ENCODE data around the gene INTS11.

Gene INTS11

GRCh38 chr1:1312450-1313314 is 11.8 kb downstream of the INTS11 start:
- no peak for FAIRE-seq

- no peak for FAIRE-seq
These were observed 13.1 kb downstream of the INTS11 start for GRCh38 chr1:1311107-1312104.

DNA sequence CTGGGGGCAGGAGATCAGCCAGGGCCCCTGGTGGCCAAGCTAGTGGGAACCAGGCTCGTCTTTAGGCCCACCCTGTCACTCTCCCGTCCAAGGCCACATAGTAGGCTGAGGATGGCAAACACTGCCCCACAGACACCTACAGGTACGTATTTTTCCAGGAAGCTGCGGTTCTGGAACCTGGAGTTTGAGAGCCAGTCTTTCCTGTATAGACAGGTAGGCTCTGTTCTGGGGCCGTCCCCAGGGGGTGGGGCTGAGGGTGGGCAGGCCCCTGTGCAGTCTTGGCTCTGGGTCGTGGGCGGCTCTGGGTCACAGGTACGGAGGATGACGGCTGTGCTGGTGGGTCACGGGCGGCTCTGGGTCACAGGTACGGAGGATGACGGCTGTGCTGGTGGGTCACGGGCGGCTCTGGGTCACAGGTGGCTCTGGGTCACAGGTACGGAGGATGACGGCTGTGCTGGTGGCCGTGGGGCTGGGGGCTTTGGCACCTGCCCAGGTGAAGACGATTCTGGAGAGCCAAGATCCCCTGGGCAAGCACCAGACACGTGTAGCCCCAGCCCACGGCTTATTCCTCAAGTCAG is 13.9 kb downstream of the INTS11 start:
- no peak for FAIRE-seq

- no peak for FAIRE-seq
These were observed 14.4 kb downstream of the INTS11 start for GRCh38 chr1:1310109-1310385.

DNA sequence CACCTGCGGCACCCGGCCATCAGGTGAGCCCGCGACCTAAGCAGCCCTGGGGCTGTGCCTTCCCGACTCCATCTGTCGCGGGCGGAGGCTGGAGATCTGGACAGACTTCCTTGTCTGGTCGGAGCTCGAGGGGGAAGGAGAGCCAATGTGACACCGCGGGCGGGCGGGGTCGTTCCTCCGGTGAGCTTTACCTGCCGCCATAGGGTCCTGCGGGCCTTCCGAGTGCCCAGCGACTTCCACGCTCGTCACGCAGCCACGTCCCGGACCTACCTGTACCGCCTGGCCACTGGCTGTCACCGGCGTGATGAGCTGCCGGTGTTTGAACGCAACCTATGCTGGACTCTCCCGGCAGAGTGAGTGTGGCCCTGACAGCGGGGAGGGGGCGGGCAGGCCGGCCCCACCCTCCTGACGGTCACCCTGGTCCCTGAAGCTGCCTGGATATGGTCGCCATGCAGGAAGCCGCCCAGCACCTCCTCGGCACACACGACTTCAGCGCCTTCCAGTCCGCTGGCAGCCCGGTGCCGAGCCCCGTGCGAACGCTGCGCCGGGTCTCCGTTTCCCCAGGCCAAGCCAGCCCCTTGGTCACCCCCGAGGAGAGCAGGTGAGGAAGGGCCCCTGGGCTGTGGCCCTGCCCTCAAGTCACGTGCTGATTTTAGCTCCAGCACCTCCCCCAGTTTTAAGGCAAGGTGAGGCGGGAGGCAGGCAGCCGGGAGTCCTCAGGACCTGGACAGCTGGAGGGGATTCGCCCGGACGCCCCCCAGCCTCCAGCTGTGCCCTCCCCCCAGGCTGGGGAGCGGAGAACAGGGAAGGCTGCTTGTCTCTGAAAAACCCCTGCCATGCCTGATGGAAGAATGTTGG is 15.0 kb downstream of the INTS11 start:
- no peak for FAIRE-seq

DNA sequence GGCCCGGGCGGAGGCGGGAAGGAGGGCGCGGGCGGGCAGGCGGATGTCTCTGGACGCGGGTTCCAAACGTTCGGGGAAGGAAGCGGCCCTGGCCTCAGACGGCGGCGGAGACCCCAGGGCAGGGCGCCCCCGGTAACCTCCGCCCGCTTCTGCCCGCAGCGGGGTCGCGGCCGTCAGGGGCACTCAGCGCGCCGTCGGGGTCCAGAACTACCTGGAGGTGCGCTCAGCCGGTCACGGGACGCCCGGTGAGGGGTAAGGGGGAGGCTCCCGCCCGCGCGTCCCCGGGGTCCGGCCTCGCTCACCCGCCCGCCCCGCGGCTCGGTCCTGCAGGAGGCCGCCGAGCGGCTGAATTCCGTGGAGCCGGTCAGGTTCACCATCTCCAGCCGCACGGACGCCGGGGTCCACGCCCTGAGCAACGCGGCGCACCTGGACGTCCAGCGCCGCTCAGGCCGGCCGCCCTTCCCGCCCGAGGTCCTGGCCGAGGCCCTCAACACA is 15.7 kb downstream of the INTS11 start:
- FAIRE-seq = no peak

DNA sequence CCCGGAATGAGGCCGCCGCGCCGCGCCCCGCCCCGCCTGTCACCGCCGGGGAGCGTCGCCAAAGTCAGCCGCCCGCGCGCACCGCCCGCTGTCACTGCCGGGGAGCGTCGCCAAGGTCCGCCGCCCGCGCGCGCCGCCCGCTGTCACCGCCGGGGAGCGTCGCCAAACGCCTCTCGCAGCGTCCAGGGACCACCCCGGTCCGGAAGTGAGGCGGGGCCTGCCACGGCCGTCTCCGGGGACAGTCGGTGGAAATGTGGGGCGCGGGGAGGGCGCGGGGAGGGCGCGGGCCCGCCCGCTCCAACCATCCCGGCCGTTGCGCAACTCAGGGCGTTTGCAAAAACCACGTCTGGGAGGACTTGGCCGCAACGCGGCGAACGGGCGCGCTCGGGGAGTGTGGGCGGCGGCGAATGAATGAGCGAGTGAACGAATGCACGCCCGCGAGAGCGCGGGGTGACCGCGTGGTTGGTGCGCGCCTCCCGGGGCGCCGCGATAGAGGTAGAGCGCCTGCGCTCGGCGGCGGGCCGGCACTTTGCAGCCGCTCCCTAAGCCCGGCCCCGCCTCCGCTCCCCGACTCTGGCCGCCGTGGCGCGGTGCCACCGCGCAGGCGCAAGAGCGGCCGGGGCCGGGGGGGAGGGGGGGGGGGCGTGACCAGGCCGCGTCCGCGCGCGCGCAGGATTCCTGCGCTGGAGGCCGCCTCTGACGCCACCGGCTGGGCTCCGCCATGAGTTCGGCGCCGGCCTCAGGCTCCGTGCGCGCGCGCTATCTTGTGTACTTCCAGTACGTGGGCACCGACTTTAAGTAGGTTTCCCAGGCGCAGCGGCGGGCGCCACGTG is 16.3 kb downstream of the INTS11 start, which contains the start of the genes ACAP3 and PUSL1:
ACAP3 (minus strand) TSS at position 8 of the 833 bp plus-strand sequence. CDS start 115 bp downstream, outside the sequence.
PUSL1 (plus strand) TSS at position 675 of the 833 bp plus-strand sequence; CDS start at position 722, 47 bp downstream.
- no peak for FAIRE-seq

DNA sequence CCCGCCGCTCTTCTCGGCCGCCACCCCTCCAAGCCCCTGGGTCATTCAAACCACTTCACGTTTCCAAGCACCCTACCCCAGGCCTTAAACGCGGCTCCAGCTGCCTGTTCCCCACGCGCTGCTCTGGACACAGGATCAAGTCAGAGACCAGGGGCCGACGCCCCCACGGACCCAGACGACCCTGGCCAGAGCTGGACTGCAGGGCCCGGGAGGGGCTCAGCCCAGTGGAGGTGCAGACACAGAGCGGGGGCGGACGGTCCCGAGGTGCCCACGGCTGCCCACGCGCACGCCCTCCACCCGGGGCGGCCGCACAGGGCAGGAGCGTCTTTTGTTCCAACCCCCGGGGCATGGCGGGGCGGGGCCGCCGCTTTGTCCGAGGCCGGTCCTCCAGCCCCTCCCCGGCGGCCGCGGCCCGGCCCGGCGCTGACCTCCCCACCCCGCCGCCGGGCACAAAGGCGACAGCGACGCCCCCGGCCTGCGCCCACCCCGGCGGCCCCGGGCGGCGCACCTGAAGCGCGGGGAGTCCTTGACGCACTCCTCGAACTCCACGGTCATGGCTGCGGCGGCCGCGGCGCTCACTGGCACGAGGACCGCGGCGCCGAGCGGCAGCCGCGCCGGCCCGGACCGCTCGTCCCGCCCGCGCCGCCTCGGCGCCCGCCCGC is 17.1 kb downstream of the INTS11 start:
- FAIRE-seq = no peak

GRCh38 chr1:1306661-1307260 is 17.7 kb downstream of the INTS11 start:
- FAIRE-seq = no peak

- no peak for FAIRE-seq
These were observed 18.3 kb downstream of the INTS11 start for GRCh38 chr1:1306070-1306660.

DNA sequence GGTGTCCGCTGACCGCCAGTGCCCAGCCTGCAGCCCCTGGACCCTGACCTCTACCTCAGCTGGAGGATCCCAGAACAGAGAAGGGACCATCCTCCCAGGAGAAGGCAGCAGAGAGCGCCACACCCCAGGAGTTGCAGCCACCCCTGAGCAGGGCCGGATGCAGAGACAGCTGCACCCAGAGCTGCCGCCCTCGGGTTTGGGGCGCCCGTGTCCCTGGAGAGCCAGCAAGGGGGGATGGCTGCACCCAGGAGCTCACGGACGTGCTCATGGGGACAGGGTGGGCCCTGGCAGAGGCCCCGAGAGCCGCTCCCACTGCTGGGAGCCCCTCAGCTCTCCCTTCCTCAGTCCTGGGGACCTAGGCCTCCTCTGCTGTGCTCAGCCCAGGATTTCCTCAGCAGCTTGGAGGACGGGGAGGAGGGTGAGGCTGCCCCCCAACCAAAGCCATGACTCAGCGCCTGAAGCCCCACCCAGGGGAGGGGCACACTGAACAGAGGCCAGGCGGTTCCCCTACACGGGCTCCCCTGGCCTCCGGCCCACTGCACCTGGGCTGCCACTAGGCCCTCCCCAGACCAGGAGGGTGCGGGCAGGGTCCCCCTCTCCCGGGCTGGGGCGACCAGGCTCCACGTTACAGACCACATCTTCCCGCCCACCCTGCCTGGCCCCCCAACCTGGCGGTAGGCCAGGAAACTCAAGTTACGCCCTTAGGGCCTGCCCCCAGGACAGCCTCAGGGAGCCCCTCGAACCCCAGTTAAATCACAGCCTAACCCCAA is 19.0 kb downstream of the INTS11 start:
- FAIRE-seq = no peak

DNA sequence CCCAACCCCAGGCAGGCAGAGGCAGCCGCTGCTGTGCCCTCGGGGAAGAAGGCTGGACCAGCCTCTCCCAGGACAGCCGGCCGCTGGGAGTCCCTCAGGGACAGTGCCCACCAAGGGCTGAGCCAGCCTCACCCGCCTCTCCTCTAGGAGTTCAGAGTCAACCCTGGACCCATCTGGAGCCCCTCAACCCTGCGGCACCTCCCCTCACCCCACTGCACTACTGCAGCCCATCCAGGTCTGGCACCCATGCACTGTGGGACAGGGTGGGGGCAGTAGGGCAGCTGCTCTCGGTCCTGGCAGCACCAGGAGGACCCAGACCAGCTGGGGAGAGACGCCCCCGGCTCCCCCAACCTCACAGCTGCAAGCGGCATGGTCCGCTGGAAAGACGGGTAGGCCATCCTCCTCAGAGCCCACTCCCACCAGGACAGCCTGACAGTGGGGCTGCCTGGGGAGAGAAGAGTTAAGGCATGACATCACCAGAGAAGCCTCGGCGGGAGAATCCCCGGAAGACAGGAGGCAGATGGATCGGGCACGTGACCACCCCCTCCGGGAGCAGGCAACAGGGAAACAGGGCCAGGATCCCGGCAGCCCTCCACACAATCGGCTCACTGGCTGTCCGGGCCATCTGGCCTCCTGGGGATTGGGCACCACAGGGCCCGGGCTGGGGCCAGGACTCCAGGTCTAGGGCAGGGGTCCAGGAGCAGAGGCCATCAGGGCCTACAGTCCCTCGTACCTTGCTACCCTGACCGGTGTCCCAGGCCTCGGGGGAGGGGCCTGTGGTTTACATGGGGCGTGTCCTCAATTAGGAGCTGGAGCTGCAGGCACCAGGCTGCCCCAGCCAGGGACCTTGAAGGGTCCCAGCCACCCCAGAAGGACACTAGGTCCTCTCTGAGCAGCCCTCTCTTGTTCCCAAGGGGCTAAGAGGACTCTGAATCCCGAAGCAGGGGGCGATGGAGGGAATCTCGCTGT is 19.8 kb downstream of the INTS11 start:
- no peak for FAIRE-seq

GRCh38 chr1:1303736-1304135 is 20.7 kb downstream of the INTS11 start:
- no peak for FAIRE-seq

DNA sequence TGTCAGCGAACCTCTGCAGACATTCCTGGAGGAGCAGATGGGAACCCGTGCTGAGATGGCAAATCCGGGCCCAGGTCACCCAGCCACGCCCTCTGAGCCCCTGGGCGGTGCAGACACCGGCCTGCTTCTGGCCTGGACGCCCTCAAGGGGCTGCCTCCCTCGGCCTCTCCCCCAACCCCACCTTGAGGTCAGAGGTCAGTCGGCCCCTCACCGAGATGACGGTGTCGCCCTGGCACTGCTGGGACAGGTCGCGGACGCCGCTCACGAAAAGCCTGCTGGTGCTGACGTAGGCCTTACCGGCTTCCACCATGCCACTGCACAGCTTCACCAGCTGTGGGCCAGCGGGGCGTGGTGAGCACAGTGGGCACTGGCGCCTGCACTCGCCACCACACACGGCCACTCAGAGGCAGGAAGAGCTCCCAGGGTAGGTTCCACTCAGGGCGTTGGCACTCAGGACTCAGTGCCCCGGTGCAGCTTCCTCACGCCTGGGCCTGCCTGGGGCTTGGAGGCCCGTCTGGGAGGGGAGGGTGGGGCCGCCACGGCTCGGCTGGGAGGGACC is 21.4 kb downstream of the INTS11 start:
- no peak for FAIRE-seq

- FAIRE-seq = no peak
These were observed 22.4 kb downstream of the INTS11 start for GRCh38 chr1:1302006-1302430.

DNA sequence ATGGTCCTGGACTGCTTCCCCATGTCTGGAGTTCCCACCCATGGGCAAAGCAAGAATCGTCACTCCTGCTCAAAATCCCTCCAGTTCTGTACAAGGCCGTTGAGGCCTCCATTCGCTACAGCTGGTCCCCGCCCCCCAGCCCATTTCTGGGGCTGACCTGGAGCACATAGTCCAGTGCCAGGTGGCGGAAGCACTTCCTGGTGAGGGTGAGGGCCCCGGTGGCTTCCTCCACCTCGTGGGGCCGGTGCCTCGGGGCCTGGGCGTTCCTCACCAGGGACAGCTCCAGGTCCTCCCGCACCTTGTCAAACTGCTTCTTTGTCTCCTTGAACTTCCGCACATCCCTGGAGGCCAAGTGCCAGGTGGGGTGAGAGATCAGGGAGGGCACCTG is 24.1 kb downstream of the INTS11 start:
- FAIRE-seq = no peak

- FAIRE-seq = no peak
These were observed 24.6 kb downstream of the INTS11 start for GRCh38 chr1:1299686-1300351.
